ENCODE data around the gene CD2. TPM values are rescaled to one million over a fixed set of nuclear protein-coding genes. Genes with fewer than 3 reads are reported as not detected.

CD2 gene
- total and polyA plus RNA-seq, 2 of the 8 experiments (the other 6 are each of a cell fraction or from before 2014, with no cell fraction given), result not detected

DNA sequence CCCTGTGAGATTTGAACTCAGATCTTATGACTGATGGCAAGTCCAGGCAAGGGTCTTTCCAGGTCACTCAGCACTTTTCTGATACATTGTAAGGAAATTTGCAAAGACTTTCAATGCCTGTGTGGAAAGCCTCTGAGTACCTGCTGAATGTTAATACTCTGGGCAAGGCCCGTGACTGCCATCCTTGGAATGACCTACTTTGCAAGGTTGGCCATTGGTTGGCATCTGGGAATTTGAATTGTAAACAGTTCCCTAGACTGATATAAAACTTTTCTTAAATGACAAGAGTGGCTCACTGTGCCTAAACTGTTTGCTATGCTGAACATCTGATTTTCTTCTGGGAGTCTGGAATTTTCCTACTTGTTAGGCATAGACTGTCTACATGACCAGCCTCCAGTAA is 57.1 kb downstream of the CD2 start:
- no peak for DNase-seq (ENCODE audit: low read depth in 1 of 2, low spot score in 2 of 2)
- Histone ChIP-seq H4K5ac (ENCODE audit: insufficient read length, low read depth, low read length) (no peak overlapping the region), H3K23me2 (ENCODE audit: low read depth, low read length) (no peaks in the 10 kb centered on the region), H3K14ac (ENCODE audit: insufficient read length) (no peak overlapping the region), H3K4ac (replicated peaks; ENCODE audit: insufficient read length, low read depth, low read length) (no peak overlapping the region), H2BK12ac (ENCODE audit: low read depth, low read length) (no peak overlapping the region), H4K91ac (replicated peaks; ENCODE audit: insufficient read length, low read length) (no peak overlapping the region), H2AFZ (ENCODE audit: low read length) (no peak overlapping the region), H2BK120ac (replicated peaks; ENCODE audit: low read depth, low read length) (no peak overlapping the region), H3K23ac (ENCODE audit: insufficient read length) (no peak overlapping the region), H3K79me2 (ENCODE audit: control insufficient read depth in 1 of 2, insufficient read depth in 2 of 2, low read length in 2 of 2) (no peaks in the 10 kb centered on the region), H3K4me2 (ENCODE audit: insufficient read depth in 1 of 2, low read depth in 2 of 2, low read length in 2 of 2) (no peak overlapping the region), H2BK20ac (ENCODE audit: low read length) (no peak overlapping the region), H3K79me1 (ENCODE audit: low read depth, low read length) (no peaks in the 10 kb centered on the region), H3K9me3 (ENCODE audit: insufficient read depth in 2 of 2, low read depth in 1 of 2, low read length in 1 of 2) (peaks cover 0 to 4% of the 10 kb centered on the region in 2 experiments; a peak in 1 of 4 replicates), H3K56ac (replicated peaks; ENCODE audit: insufficient read length, low read depth, low read length) (no peak overlapping the region), H3K27ac (ENCODE audit: low read depth, low read length) (no peak overlapping the region), H2AK5ac (ENCODE audit: low read depth, low read length) (no peak overlapping the region), H4K8ac (ENCODE audit: extremely low read depth, insufficient read depth, low read length) (no peak overlapping the region), H3K36me3 (ENCODE audit: control insufficient read depth in 2 of 4, insufficient read depth in 4 of 4, low read length in 3 of 4) (no peaks in the 10 kb centered on the region), H3K18ac (ENCODE audit: extremely low read depth, low read length) (no peak overlapping the region), H3K4me1 (replicated peaks in 1 of 4; ENCODE audit: control insufficient read depth in 3 of 4, insufficient read depth in 4 of 4, low read length in 3 of 4) (peaks cover 0 to 7% (median 0%) of the 10 kb centered on the region in 4 experiments; a peak in 4 of 7 replicates), H3K9ac (replicated peaks in 1 of 4; ENCODE audit: extremely low read depth in 1 of 4, low read depth in 3 of 4, low read length in 3 of 4) (no peak overlapping the region), H2BK5ac (ENCODE audit: low read depth, low read length) (no peak overlapping the region), H4K20me1 (replicated peaks in 1 of 2; ENCODE audit: control insufficient read depth in 1 of 2, insufficient read depth in 2 of 2, low read length in 2 of 2) (no peaks in the 10 kb centered on the region), H3K4me3 (ENCODE audit: extremely low read depth in 1 of 4, insufficient read depth in 2 of 4, low read depth in 3 of 4, low read length in 4 of 4) (no peak overlapping the region), H2BK15ac (ENCODE audit: low read length) (no peak overlapping the region), H3K27me3 (replicated peaks in 1 of 4; ENCODE audit: control insufficient read depth in 3 of 4, extremely low read depth in 1 of 4, insufficient read depth in 3 of 4, low read length in 3 of 4) (no peaks in the 10 kb centered on the region)
- TF ChIP-seq POLR2A (IDR thresholded peaks at IDR 0.05; ENCODE audit: control extremely low read depth in 1 of 2, low read depth in 2 of 2, low read length in 2 of 2) (no peak), CHD2 (IDR thresholded peaks at IDR 0.05; ENCODE audit: low read length) (no peak), RBBP5 (IDR thresholded peaks at IDR 0.05; ENCODE audit: borderline replicate concordance, low read depth, low read length) (no peak), SP2 (IDR thresholded peaks at IDR 0.05; ENCODE audit: low read length) (no peak), YY1 (IDR thresholded peaks at IDR 0.05; ENCODE audit: low read depth, low read length) (no peak), TAF7 (optimal IDR thresholded peaks at IDR 0.05; ENCODE audit: borderline replicate concordance, low read depth, low read length) (no peak), BACH1 (IDR thresholded peaks at IDR 0.05; ENCODE audit: low read length) (no peak), GTF2F1 (IDR thresholded peaks at IDR 0.05; ENCODE audit: borderline replicate concordance, low read depth, low read length) (no peak), SUZ12 (IDR thresholded peaks at IDR 0.05; ENCODE audit: low read length) (no peak), NRF1 (IDR thresholded peaks at IDR 0.05; ENCODE audit: low read depth, low read length) (no peak), TAF1 (IDR thresholded peaks at IDR 0.05; ENCODE audit: low read depth, low read length) (no peak)
- TF ChIP-seq, protein P1, sequence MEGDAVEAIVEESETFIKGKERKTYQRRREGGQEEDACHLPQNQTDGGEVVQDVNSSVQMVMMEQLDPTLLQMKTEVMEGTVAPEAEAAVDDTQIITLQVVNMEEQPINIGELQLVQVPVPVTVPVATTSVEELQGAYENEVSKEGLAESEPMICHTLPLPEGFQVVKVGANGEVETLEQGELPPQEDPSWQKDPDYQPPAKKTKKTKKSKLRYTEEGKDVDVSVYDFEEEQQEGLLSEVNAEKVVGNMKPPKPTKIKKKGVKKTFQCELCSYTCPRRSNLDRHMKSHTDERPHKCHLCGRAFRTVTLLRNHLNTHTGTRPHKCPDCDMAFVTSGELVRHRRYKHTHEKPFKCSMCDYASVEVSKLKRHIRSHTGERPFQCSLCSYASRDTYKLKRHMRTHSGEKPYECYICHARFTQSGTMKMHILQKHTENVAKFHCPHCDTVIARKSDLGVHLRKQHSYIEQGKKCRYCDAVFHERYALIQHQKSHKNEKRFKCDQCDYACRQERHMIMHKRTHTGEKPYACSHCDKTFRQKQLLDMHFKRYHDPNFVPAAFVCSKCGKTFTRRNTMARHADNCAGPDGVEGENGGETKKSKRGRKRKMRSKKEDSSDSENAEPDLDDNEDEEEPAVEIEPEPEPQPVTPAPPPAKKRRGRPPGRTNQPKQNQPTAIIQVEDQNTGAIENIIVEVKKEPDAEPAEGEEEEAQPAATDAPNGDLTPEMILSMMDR (IDR thresholded peaks at IDR 0.05; ENCODE audit: control extremely low read depth in 1 of 3, insufficient read depth in 1 of 3, low read depth in 1 of 3, low read length in 3 of 3), result no peak
- TF ChIP-seq, protein P2, sequence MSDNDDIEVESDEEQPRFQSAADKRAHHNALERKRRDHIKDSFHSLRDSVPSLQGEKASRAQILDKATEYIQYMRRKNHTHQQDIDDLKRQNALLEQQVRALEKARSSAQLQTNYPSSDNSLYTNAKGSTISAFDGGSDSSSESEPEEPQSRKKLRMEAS (IDR thresholded peaks at IDR 0.05), result no peak
- FAIRE-seq, result no peak
- WGBS, 2 experiments (ENCODE audit: extremely low coverage in 1 of 2, insufficient coverage in 1 of 2, insufficient read length in 1 of 2, insufficient replicate concordance in 2 of 2, low coverage in 1 of 2, low lambda C conversion rate in 2 of 2, missing lambda C conversion rate in 1 of 2), result 100% methylated on average over 1 of the region's 1 CpG; no CpG with 5 or more reads in 1 of the 2 experiments
- POLR2A ChIA-PET (ENCODE audit: partially characterized antibody), result no interaction called here
- CTCF ChIA-PET (ENCODE audit: partially characterized antibody), result interaction anchor here (1.4 kb wide), 1 partner anchor 47 kb away, joined by 5 read pairs; no protein-coding TSS in a partner anchor

Measured in H1 (cell line).